NCI-H524 (cell line): Measurements from ENCODE around the gene CARS2.
"Not testable (repeated sequence)": the region's sequence is repeated elsewhere in the genome, so short reads cannot be mapped to it uniquely, and the experiment has no call there.

Experiments used
- DNase-seq, 2 experiments: peaks; one replicate each; lab custom pipeline; 2025; lab: John Stamatoyannopoulos, UW

The CARS2 gene

DNA sequence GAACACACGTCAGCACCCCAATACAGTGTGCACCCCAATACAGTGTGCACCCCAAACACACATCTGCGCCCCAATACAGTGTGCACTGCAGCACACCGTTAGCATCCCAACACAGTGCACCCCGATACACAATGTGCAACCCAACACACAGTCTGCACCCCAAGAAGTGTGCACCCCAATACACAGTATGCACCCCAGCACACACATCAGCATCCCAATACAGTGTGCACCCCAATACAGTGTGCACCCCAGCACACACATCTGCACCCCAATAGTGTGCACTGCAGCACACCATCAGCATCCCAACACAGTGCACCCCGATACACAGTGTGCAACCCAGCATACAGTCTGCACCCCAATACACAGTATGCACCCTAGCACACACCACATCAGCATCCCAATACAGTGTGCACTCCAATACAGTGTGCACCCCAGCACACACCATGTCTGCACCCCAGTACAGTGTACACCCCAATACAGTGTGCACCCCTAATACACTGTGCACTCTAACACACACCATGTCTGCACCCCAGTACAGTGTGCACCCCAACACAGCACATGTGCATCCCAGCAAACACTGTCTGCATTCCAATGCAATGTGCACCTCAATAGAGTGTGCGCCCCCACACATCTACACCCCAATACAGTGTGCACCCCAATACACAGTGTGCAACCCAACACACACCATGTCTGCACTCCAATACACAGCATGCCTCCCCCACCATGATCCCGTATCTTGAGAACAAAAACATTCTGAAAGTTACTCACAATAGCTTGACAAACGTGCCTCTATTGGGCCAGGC, 855 bp upstream of the CARS2 start:
- DNase-seq: no peak

DNA sequence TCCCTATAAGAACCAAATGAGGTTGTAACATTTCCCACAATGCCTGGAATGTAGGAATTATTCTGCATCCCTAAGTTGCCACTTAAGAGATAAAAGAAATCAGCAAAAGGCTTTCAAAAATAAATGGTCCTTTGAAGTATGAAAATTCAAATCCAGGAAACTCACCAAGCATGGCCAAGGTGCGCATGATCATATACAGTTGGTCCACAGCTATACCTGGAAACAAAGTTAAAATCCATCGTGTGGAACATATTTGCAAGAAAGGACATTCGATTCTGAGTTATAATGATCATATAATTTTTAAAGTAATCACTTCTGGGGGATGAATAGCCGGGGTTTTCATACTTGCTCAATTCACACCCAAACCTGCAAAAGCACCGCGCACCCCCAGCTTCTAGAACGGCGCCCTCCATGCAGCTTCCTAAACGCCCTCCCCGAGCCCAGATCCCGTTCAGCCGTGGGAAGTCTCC, 525 bp downstream of the CARS2 start:
- no peak for DNase-seq

DNA sequence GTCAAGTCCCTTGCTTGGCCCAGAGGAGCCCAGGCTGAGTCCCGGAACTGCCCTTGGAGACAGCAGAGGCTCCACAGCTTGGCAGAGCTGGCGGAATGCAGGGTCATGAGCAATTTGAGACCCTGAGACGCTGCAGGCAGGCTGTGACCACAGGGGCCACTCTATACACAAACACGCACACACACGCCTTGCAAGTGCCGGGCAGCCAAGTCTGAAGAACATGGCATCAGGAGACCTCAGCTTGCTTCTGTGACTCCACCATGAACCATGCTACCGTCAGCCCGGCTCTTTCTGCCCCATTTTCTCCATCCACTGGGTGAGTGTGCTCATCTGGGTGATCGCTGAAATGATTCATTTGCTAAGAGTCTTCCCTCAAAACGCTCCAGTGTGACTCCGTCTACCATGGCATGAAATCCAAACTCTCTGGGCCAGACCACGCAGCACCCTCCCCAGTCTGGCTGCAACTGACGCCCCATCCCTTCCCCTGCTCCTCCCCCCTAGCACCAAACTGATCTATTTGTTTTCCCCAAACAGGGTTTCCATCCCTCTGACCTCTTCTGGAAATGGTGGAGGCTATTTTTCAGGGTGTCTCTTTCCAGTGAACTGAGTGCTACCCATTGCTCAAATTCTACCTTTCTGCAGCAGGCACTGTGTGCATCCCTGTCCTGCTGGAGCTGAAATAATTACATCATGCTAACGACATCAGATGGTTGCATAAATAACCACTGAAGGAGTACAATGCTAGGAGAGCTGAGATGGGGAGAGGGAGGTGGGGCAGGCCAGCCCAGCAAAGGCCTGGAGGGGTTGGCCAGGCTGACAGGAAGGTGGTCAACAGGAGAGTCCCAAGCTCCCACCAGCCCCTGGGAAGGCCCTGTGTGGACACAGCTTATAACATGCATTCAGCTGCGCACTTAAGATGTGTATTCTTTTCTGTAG, 3.1 kb downstream of the CARS2 start:
- DNase-seq: no peak

DNA sequence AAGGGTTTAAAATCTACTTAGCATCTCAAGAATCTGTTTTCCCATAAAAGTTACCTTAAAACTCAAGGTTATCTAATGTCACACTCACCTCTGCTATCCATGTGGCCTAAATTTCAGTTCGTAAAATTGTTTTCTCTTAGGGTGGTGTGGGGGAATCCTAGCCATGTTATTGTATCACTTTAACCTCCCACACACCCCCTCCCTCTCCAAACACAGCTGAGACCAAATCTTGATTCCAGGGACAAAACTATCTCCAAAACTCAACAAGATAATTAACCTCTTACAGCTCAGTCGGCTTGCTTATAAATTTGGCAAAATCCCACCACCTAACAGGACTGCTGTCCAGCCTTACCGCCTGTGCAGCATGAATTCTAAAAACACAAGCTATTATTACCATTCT, 3.8 kb downstream of the CARS2 start:
- DNase-seq: no peak

DNA sequence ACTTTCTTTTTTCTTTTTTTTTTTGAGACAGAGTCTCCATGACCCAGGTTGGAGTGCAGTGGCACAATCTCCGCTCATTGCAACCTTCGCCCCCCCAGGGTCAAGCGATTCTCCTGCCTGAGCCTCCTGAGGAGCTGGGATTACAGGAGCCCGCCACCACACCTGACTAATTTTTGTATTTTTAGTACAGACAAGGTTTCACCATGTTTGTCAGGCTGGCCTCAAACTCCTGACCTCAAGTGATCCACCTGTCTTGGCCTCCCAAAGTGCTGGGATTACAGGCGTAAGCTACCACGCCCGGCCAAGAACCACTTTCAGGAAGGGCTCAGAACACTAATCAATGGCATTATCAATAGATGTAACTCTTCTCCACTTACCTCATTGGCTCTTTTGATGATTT, 4.9 kb downstream of the CARS2 start:
- DNase-seq: not testable (repeated sequence)

DNA sequence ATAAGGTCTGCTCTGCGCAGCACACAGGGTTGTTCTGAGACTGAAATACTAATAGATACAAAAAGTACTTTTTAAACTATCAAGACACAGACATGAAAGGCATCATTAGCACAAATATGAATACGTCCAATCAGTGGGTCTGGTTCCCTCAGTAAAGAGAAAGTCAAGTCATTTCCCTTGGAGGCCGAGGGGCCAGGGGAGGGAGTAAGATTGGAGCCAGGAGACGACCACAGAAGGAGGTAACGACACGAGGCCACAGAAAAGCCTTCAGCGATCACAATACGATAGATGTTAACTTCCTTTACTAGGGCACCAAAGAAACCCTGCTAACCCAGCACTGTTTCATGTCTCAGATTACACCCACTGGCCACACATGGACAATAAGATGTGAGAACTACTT, 5.3 kb downstream of the CARS2 start:
- DNase-seq: no peak

DNA sequence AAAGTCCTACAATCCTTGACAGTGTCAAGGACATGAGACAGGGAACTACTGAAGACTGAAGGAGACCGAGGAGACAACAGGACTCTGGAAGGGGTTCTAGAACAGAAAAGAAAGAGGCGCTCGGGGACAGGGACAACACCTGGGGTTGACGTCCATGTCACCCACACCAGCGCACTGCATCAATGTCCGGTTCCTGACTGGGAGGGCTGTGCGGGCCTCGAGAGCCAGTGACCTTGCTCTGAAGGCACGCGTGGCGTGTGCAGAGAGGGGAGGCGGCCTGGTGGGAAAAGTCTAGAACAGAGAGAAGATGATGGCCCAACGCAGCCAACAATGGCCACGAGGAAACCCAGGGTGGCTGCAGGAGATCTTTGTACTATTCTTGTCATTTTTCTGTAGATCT, 5.7 kb downstream of the CARS2 start:
- DNase-seq: no peak

DNA sequence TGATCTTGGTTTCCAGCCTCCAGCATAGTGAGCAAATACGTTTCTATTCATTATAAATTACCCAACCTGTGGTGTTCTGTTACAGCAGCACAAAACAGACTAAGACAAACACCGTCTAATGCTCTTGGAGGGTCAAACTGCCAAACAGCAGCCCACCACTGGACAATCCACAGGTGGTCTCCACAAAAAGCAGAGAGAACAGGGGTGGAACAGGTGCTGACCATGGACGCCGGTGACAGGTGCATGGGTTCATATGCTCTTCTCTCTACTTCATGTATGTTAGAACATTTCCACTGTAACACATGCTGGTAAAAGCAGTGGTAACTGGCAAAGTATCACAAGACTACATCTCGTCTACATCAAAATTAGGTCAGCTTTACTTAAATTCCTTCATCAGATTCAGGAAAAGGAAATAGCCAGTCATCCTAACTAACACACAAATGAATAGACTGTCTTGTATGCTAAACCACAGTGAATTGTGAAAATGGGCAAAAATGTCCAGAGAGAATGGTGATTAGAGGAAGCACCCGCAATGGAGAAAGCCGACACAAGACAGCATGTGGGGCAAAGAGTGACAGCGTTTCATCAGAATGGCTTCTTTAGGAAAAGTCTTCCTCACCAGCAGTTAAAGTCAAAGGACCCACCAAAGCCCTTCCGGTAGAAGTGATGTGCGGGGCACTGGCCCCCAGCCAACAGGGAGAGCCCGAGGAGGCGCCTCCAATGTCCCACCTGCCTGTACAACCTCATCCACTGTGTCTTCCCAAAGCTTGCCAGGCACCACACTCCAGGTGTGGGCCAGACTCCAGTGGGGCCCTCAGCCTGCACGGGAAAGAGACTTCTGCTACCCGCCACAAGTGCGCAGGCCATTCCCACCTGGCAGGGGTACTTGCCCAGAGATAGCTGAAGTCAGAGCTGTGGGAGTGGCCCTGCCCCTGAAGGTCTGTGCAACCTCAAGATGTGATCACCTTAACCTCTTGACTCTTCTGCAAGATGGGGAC, 6.5 kb downstream of the CARS2 start:
- no peak for DNase-seq

DNA sequence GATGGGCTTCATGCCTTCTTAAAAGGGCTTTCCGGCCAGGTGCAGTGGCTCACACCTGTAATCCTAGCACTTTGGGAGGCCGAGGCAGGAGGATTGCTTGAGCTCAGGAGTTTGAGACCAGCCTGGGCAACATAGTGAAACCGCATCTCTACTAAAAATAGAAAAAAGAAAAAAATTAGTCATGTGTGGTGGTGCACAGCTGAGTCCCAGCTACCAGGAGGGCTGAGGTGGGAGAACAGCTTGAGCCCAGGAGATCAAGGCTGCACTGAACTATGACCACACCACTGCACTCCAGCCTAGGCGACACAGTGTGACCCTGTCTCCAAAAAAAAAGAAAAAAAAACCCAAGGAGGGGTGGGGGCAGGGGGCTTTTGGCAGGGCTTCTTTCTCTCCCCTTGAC, 7.2 kb downstream of the CARS2 start:
- no peak for DNase-seq

DNA sequence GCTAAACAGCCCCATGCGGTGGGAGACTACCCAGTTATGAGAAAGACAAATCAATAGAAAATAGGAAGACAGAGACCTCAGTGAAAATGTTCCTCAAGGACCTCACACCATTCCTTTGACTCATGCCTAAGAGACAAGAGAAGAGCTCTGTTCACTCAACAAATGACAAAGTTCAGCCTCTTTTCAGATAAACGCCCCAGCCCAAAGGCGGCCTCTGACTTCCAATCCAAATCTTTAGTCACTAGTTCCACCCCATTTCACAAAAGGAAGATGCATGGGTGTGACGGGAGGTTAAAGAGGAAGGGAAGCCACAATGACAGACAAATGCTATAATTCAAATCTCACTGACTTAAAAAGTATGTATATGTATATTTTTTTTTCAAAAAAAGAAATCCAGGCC, 8.1 kb downstream of the CARS2 start:
- DNase-seq: no peak

DNA sequence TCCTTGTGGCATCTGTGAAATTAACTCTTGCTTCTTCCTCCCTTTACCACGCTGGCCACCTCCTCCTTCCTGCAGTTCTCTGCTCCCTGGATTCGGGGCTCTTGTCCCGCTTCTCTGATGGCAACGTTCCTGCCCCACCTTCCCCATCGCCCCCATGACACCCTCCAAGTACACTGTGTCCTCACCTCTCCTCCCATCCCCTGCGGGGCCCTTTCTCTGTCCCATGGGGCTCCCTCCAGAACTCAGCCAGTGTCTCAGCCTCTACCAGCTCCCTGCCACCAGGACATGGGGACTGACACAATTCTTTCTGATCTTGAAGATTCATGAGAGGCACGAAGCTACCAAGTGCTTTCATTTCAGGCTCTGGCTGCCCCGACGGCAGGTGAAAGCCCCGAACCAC, 9.1 kb downstream of the CARS2 start:
- no peak for DNase-seq

DNA sequence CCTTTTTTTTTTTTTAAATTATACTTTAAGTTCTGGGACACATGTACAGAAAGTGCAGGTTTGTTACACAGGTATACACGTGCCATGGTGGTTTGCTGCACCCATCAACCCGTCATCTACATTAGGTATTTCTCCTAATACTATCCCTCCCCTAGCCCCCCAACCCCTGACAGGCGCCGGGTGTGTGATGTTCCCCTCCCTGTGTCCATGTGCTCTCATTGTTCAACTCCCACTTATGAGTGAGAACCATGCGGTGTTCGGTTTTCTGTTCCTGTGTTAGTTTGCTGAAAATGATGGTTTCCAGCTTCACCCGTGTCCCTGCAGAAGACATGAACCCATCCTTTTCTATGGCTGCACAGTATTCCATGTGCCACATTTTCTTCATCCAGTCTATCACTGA, 10.1 kb downstream of the CARS2 start:
- DNase-seq: not testable (repeated sequence)

DNA sequence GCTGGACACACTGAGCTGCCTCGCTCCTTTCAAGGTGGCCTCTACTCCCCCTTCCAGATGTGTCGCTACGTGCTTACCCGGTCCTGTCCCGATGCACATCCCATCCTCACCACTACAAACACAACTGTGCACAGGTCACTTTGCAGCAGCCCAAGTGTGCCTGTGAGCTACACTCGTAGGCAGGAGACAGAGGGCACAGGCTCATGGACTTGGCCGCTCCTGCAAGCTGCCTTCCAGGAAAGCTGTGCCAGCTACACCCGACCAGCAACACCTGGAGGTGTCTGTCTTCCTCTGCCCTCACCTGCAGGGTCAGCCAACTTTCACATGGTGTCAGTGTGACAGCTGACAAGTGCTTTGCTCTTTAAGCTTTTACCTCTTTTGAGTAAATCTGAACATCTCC, 15.4 kb downstream of the CARS2 start:
- DNase-seq: no peak

DNA sequence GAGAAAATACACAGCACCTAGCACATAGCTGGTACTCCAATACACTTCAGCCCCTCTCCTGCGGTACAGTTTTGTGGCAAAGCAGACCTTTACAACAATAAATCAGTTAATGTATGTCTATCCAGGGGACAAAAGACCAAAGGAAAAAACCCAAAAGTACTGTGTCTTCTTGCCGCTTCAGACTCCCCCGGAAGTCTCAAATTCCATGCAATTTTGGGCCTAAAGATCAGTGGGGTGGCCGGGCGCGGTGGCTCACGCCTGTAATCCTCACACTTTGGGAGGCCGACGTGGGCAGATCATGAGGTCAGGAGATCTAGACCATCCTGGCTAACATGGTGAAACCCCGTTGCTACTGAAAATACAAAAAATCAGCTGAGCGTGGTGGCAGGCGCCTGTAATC, 16.2 kb downstream of the CARS2 start:
- no peak for DNase-seq

DNA sequence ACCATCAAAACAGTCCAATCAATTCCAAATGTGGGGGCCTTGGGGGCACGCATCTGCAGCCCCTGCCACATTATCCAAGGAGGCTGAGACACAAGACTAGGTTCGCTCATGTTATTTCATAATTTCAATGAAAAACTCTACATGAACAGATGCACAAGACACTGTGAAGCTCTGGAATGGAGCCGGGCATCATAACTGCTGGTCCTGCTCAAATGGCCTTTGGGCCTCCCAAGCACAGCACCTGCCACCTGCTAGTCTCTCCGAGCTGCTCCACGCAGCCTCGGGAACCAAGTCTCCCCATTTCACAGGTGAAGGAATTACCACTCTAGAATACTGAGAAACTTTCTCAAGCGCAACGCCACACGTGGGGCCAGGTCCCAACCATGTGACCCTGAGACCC, 16.9 kb downstream of the CARS2 start:
- no peak for DNase-seq

DNA sequence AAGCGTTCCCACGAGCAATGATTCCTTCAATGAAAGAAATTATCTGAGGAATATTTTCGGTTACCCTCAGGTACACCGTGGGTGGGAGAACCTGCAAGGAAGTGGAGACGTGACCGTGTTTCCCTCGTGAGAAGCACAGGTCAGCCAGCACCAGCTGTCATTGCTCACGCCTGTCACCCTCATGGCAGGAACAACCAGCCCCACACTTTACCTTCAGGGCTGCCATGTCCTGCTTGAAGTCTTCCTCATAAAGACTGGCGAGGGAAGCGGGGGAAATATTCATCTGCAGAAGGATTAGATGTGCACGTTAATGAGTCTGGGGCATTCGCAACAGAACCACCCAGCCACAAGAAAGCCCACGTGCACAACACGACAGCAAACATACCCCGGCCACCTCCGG, 18.2 kb downstream of the CARS2 start:
- DNase-seq: no peak

DNA sequence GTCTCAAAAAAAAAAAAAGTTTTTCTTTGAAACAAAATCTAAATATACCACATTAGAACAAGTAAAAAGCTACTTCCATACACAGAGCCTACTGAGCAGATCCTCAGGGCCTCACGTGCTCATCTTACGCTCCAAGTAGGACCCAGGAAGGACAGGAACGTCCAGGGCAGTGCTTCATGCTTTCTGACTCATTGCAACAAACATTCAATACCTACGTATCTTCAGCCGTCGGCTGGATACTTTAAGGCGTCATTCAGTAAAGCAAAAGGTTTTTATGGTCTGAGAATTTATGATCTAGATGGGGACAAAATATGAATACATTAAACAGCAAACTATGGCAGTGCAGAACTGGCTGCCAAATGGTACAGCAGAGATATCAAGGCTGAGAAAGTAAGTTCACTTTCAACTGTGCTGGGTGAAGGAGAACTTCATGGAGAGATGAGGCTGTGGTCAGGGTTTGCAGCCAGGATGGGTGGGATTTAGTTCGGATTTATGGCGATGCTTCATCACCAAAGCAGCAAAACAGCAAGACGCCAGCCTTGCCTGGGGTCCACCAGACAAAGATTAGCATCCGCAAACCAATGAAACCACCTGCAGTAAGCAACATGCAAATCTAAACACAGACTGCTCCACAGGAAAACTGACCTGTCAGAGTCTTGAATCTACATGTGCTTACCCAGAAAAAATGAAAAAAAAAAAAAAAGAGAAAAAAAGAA, 20.5 kb downstream of the CARS2 start:
- DNase-seq: no peak

DNA sequence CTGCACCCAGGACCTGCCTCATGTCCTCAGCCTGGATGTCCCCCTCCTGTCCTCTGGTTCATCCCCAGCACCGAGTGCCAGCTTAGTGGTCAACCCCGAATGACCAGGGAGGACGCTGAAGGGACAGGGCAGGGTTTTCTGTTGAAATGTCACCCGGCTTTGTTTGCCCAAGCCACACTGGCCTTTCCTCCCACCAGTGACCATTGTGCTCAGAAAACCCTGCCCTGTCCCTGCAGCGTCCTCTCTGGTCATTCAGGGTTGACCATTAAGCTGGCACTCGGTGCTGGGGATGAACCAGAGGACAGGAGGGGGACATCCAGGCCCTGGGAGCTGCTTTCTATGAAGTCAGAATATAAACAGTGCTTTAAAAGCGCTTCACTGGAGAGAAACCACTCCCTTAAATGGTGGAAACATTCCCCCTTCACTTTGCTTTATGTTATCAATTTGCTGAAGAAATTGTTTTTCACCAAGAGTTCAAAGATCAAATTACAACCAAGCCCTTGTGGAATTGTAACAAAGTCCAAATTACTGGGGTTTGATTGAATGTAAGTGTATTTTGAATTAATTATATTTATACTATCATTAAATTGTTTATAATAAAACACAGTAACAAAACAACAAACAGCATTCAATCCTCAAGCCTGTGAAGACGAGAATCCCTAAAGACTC, 21.4 kb downstream of the CARS2 start:
- DNase-seq: no peak

DNA sequence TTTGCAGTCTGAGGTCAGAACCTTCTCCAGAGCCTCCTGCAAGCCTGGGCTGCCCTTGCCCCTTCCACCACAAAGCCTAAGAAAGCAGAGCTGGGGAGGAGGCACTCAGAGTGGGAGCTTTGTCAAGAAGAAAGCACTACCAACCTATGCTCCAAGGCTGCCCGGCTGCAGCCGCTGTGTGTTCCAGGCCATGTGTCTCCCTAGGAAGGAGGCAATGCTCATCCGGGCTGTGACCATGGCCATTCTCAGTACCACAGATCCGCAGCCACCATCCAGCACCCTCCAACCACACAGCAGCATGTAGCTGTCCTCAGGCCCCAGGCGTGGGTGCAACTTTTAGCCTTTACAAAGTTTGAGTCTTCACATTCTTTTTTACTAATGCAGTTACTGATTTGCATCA, 22.0 kb downstream of the CARS2 start:
- DNase-seq: no peak

DNA sequence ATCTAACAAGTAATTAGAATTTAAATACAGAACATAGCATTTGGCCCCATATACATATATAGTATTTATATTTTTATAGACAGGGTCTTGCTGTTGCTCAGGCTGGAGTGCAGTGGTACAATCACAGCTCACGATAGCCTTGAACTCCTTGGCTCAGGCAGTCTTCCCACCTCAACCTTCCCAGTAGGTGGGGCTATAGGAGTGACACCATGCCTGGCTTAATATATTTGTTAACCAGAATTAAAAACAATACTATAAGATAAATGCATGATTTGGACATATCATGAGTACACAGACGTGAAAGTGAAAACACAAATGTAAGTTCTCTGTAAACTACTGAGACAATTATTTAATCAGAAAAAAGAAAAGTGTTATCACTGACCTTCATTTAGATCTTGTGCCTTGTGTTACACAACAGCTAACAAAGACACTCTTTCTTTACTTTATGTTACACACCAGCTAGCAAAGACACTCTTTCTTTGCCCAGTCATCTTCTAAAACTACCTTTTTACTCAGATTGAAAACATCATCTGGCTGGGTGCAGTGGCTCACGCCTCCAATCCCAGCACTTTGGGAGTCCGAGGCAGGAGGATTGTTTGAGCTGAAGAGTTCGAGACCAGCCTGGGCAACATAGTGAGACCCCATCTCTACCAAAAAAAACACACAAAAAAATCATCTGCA, 22.6 kb downstream of the CARS2 start:
- DNase-seq: no peak
